DND-41 (cell line): ENCODE measurements around the gene ASB13.
A peak's percentile ranks its signal among the peaks of the same experiment; 100 is the strongest.

Experiments used
- ATAC-seq: fragments of 200-7000 bp; cut with Tn5 transposase; 3 replicates; pipeline ENCODE4 v1.9.1; 2021; ENCODE audit warnings: low read depth; ENCODE audit not compliant: insufficient read depth
- DNase-seq: peaks from one replicate; pipeline ENCODE4 v3.0.0-alpha.2; 2020
- H2AFZ ChIP-seq: 2 replicates; pipeline ENCODE4 v1.6.0; 2012; ENCODE audit warnings: low read depth, low read length
- H3K27ac ChIP-seq: 2 replicates; pipeline ENCODE4 v1.5.1; 2012; ENCODE audit warnings: low read length, inconsistent platforms
- H3K27me3 ChIP-seq: fragments of 200-600 bp; sonication (generic); 2 replicates; pipeline ENCODE4 v1.6.0; 2012; ENCODE audit warnings: low read length, mild to moderate bottlenecking, inconsistent platforms; ENCODE audit not compliant: insufficient read depth, poor library complexity
- H3K36me3 ChIP-seq: 2 replicates; pipeline ENCODE4 v1.5.1; 2012; ENCODE audit warnings: low read length, inconsistent platforms; ENCODE audit not compliant: insufficient read depth
- H3K4me1 ChIP-seq: 2 replicates; pipeline ENCODE4 v1.5.1; 2012; ENCODE audit warnings: mild to moderate bottlenecking, low read length; ENCODE audit not compliant: insufficient read depth
- H3K4me2 ChIP-seq: 2 replicates; pipeline ENCODE4 v1.6.0; 2012; ENCODE audit warnings: mild to moderate bottlenecking, moderate library complexity, low read length, inconsistent platforms; ENCODE audit not compliant: insufficient read depth
- H3K4me3 ChIP-seq, 2 experiments: fragments of 200-600 bp in 1 of 2; shearing (Covaris generic) in 1 of 2; 2 replicates each; pipeline ENCODE4 v1.5.1; 2012 to 2016; ENCODE audit warnings: inconsistent platforms in 2 of 2, low read length in 2 of 2, mild to moderate bottlenecking in 2 of 2, low read depth in 1 of 2, moderate library complexity in 1 of 2
- H3K79me2 ChIP-seq: 2 replicates; pipeline ENCODE4 v1.6.0; 2012; ENCODE audit warnings: low read length, inconsistent platforms; ENCODE audit not compliant: insufficient read depth
- H3K9ac ChIP-seq: 2 replicates; pipeline ENCODE4 v1.6.0; 2012; ENCODE audit warnings: low read depth, mild to moderate bottlenecking, inconsistent platforms, low read length, moderate library complexity
- H3K9me3 ChIP-seq: 2 replicates; pipeline ENCODE4 v1.5.1; 2012; ENCODE audit warnings: low read length, moderate library complexity, mild to moderate bottlenecking, inconsistent platforms; ENCODE audit not compliant: insufficient read depth, severe bottlenecking
- H4K20me1 ChIP-seq: 2 replicates; pipeline ENCODE4 v1.6.0; 2012; ENCODE audit warnings: low read length; ENCODE audit not compliant: insufficient read depth
- CTCF ChIP-seq: IDR thresholded peaks from 2 replicates; pipeline ENCODE4 v1.5.1; 2012; ENCODE audit warnings: borderline replicate concordance, low read length, moderate library complexity, mild to moderate bottlenecking; ENCODE audit not compliant: poor library complexity, severe bottlenecking; ENCODE audit errors: extremely low read depth
- EZH2 ChIP-seq: IDR thresholded peaks from 3 replicates; pipeline ENCODE4 v1.6.1; 2012; ENCODE audit warnings: borderline replicate concordance, low read depth, mild to moderate bottlenecking, moderate library complexity, low read length, inconsistent platforms; ENCODE audit not compliant: severe bottlenecking

The ASB13 gene

GRCh38 chr10:5666008-5666840 lies at the start of gene ASB13:
ASB13 (minus strand) TSS chr10:5666595; CDS start chr10:5666551, 44 bp downstream.
- Histone ChIP-seq H3K27me3 (peaks cover 48% of the 10 kb centered on the region), H3K4me2 (peak within 1 kb of the TSS; percentile 81), H2AFZ (peak within 1 kb of the TSS; percentile 78), H3K36me3 (no peaks in the 10 kb centered on the region), H3K79me2 (no peaks in the 10 kb centered on the region), H3K9ac (peak within 1 kb of the TSS; percentile 42), H3K4me3 (peak within 1 kb of the TSS; percentile 17 to 58; a peak in 3 of 4 replicates), H3K27ac (no peak within 1 kb of the TSS), H4K20me1 (no peaks in the 10 kb centered on the region), H3K9me3 (no peaks in the 10 kb centered on the region), H3K4me1 (peaks cover 16% of the 10 kb centered on the region)
- TF ChIP-seq EZH2 (peak; percentile 94), CTCF (no peak)
- DNase-seq (peak; percentile 38), ATAC-seq (peak; percentile 83)

GRCh38 chr10:5711642-5712041 lies 45.2 kb upstream of the ASB13 start:
- no peak for DNase-seq
- no peak overlapping the region for H3K9ac ChIP-seq
- no peaks in the 10 kb centered on the region for H3K9me3 ChIP-seq
- no peak for TF ChIP-seq CTCF
- TF ChIP-seq EZH2 = no peak
- no peak overlapping the region for H3K4me2 ChIP-seq
- H3K4me3 ChIP-seq = no peak overlapping the region
- H3K36me3 ChIP-seq = no peaks in the 10 kb centered on the region
- no peaks in the 10 kb centered on the region; the same call in 1 of the 2 replicates for H3K4me1 ChIP-seq
- no peak overlapping the region for H3K27ac ChIP-seq
- H4K20me1 ChIP-seq = peaks cover 44% of the 10 kb centered on the region
- peaks cover 98% of the 10 kb centered on the region for H3K79me2 ChIP-seq
- H2AFZ ChIP-seq = no peak overlapping the region
- ATAC-seq = no peak
- no peaks in the 10 kb centered on the region for H3K27me3 ChIP-seq

GRCh38 chr10:5710859-5711258 lies 44.5 kb upstream of the ASB13 start:
- peaks cover 46% of the 10 kb centered on the region for H4K20me1 ChIP-seq
- H3K9me3 ChIP-seq = no peaks in the 10 kb centered on the region
- H3K4me2 ChIP-seq = no peak overlapping the region
- H3K27ac ChIP-seq = no peak overlapping the region
- no peaks in the 10 kb centered on the region; the same call in 1 of the 2 replicates for H3K4me1 ChIP-seq
- no peak for ATAC-seq
- H3K9ac ChIP-seq = no peak overlapping the region
- no peaks in the 10 kb centered on the region for H3K27me3 ChIP-seq
- no peak overlapping the region for H2AFZ ChIP-seq
- H3K4me3 ChIP-seq = no peak overlapping the region
- DNase-seq = no peak
- no peaks in the 10 kb centered on the region for H3K36me3 ChIP-seq
- TF ChIP-seq CTCF (no peak), EZH2 (no peak)
- H3K79me2 ChIP-seq = peaks cover 98% of the 10 kb centered on the region
